RWPE2 (cell line): ENCODE results near the gene ADGRG4.
A peak's percentile ranks its signal among the peaks of the same experiment; 100 is the strongest.

Experiments
- ATAC-seq: fragments of 200-7000 bp; cut with Tn5 transposase; 3 replicates; pipeline ENCODE4 v1.9.1; 2021; ENCODE audit warnings: low read depth
- DNase-seq: peaks from one replicate; pipeline ENCODE4 v3.0.0-alpha.2; 2020; ENCODE audit warnings: low spot score
- H3K27ac ChIP-seq: fragments of 450-650 bp; 2 replicates; pipeline ENCODE4 v1.5.1; 2017; ENCODE audit warnings: mild to moderate bottlenecking; ENCODE audit not compliant: poor library complexity, severe bottlenecking
- H3K27me3 ChIP-seq: fragments of 250-450 bp; sonication (Bioruptor Pico); 2 replicates; pipeline ENCODE4 v1.5.1; 2021; ENCODE audit warnings: mild to moderate bottlenecking, moderate library complexity; ENCODE audit not compliant: insufficient read depth, poor library complexity, severe bottlenecking
- H3K36me3 ChIP-seq: fragments of 250-450 bp; sonication (Bioruptor Pico); 2 replicates; pipeline ENCODE4 v1.5.1; 2020; ENCODE audit warnings: low read depth, mild to moderate bottlenecking, moderate library complexity
- H3K4me1 ChIP-seq: fragments of 250-450 bp; sonication (Bioruptor Pico); 2 replicates; pipeline ENCODE4 v1.5.1; 2021; ENCODE audit warnings: mild to moderate bottlenecking, moderate library complexity; ENCODE audit not compliant: insufficient read depth, poor library complexity, severe bottlenecking
- H3K4me3 ChIP-seq: fragments of 250-450 bp; sonication (Bioruptor Pico); 2 replicates; pipeline ENCODE4 v1.5.1; 2021; ENCODE audit warnings: mild to moderate bottlenecking, moderate library complexity; ENCODE audit not compliant: severe bottlenecking
- H3K9me3 ChIP-seq: fragments of 250-450 bp; sonication (Bioruptor Pico); 2 replicates; pipeline ENCODE4 v1.5.1; 2021; ENCODE audit warnings: mild to moderate bottlenecking, moderate library complexity; ENCODE audit not compliant: severe bottlenecking
- CTCF ChIP-seq: fragments of 450-650 bp; IDR thresholded peaks from one replicate; pipeline ENCODE4 v1.5.1; 2017; ENCODE audit warnings: mild to moderate bottlenecking, moderate library complexity; ENCODE audit not compliant: poor library complexity, severe bottlenecking

ADGRG4 gene

GRCh38 chrX:136354201-136354600 lies 53.4 kb downstream of the ADGRG4 start:
- DNase-seq (no peak), ATAC-seq (peak; percentile 19; the same call in 2 of the 3 replicates)
- peaks cover 19% of the 10 kb centered on the region for H3K4me1 ChIP-seq
- no peaks in the 10 kb centered on the region for H3K9me3 ChIP-seq
- no peaks in the 10 kb centered on the region for H3K36me3 ChIP-seq
- H3K27ac ChIP-seq, result peak overlapping the region; percentile 94
- no peak for TF ChIP-seq CTCF
- H3K4me3 ChIP-seq, result no peak overlapping the region
- no peaks in the 10 kb centered on the region for H3K27me3 ChIP-seq

GRCh38 chrX:136369377-136369776 lies 68.6 kb downstream of the ADGRG4 start:
- Histone ChIP-seq H3K36me3 (no peaks in the 10 kb centered on the region), H3K4me3 (no peak overlapping the region), H3K4me1 (no peaks in the 10 kb centered on the region), H3K27ac (no peak overlapping the region), H3K9me3 (no peaks in the 10 kb centered on the region), H3K27me3 (no peaks in the 10 kb centered on the region)
- DNase-seq (no peak), ATAC-seq (no peak)
- TF ChIP-seq CTCF, result no peak

- Histone ChIP-seq H3K9me3 (no peaks in the 10 kb centered on the region), H3K36me3 (no peaks in the 10 kb centered on the region), H3K27ac (no peak overlapping the region), H3K4me1 (no peaks in the 10 kb centered on the region), H3K4me3 (no peak overlapping the region), H3K27me3 (no peaks in the 10 kb centered on the region)
- DNase-seq (no peak), ATAC-seq (no peak)
- no peak for TF ChIP-seq CTCF
These were observed 76.0 kb downstream of the ADGRG4 start for GRCh38 chrX:136376713-136377112.

- Histone ChIP-seq H3K9me3 (no peaks in the 10 kb centered on the region), H3K36me3 (no peaks in the 10 kb centered on the region), H3K27me3 (no peaks in the 10 kb centered on the region), H3K4me3 (no peak overlapping the region), H3K27ac (no peak overlapping the region), H3K4me1 (no peaks in the 10 kb centered on the region)
- DNase-seq, result no peak
- no peak for TF ChIP-seq CTCF
- ATAC-seq, result no peak
These were observed 79.4 kb downstream of the ADGRG4 start for GRCh38 chrX:136380010-136380769.

DNA sequence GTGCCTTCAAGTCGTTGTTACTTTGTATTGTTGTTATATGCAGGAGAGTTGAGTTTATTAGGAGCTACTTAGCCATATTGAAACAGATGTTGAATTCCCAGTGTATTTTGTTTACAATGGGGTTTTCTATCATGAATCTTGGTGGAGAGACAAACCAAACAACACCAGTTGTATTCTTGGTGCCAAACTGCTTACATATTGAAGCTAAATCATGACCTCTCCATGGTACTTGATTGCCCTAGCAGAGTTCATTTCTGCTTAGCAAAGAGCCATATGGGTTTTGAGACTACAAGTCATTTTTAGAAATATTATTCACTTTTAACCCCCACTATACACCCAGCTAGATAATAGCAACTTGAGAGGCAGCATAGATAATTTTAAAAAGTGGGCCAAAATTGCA lies 85.4 kb downstream of the ADGRG4 start:
- ATAC-seq (no peak), DNase-seq (no peak)
- H3K4me1 ChIP-seq, result no peaks in the 10 kb centered on the region
- no peak overlapping the region for H3K4me3 ChIP-seq
- no peaks in the 10 kb centered on the region for H3K27me3 ChIP-seq
- no peak overlapping the region for H3K27ac ChIP-seq
- no peak for TF ChIP-seq CTCF
- H3K36me3 ChIP-seq, result no peaks in the 10 kb centered on the region
- no peaks in the 10 kb centered on the region for H3K9me3 ChIP-seq
